HG03064 (cell line): Measurements from ENCODE around the gene HPD.
"Not testable (repeated sequence)": the region's sequence is repeated elsewhere in the genome, so short reads cannot be mapped to it uniquely, and the experiment has no call there.

Experiments
- ATAC-seq: cut with Tn5 transposase; IDR thresholded peaks from one replicate; pipeline ENCODE4 v1.9.1; 2021; ENCODE audit warnings: low read depth; ENCODE audit not compliant: unreplicated experiment

HPD gene

DNA sequence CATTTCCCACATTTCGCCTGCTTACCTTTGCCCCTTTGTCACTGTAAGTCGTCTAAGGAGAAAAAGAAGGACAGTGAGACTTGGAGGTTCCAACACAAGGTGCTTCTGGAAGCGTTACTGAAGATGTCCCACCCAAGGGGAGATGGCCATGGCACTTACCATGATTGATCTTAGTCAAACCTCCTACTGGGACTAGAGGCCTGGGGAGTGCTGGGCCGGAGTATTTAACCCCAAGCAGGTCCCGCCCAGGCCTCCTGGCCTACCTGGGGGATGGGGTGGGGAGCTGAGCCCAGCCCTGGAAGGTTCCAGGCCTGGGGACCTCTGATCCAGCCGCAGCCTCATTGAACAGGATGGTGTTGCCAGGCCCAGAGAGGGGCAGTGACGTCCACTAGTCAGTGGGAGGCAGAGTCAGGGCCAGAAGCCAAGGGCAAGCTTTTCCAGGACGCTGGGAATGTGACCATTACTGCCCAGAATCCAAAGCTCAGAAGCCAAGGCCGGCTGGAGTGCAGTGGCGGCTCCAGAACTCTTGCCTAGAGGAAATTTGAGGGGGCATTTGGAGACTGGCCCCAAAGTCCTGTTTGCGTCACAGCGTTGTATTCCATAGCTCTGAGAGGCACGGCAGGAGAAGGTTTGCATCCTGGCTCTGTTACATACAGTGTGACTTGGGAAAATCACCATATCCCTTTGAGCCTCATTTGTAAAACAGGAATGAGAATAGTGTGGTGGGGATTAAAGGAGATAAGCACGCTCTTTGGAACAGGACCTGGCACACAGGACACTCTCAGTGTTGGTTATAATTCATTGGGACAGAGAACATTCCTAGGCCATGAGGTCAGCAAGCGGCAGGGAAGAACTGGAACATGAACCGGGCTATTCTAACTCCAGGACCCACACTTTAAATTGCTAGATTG lies at the start of gene HPD:
Gene HPD (minus strand): TSS at position 198 of the 911 bp plus-strand sequence. CDS start 36 bp downstream, at position 162.
- no peak for ATAC-seq

- no peak for ATAC-seq
Observed at GRCh38 chr12:121905746-121906145, 47.1 kb upstream of the HPD start.

DNA sequence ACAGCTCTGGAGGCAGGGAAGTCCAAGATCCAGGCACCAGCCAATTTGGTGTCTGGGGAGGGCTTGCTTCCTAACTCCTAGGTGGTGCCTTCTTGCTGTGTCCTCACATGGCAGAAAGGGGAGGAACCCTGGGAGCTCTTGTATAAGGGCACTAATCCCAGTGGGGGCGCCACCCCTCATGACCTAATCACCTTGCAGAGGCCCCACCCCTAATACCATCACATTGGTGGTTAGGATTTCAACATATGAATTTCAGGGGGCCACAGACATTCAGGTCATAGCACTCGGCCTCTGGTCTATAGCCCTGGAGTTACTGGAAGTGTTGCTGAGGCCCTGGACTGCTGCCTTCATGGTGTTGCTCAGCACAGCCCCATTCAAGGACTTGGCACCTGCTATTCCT lies 44.5 kb upstream of the HPD start:
- ATAC-seq: no peak

DNA sequence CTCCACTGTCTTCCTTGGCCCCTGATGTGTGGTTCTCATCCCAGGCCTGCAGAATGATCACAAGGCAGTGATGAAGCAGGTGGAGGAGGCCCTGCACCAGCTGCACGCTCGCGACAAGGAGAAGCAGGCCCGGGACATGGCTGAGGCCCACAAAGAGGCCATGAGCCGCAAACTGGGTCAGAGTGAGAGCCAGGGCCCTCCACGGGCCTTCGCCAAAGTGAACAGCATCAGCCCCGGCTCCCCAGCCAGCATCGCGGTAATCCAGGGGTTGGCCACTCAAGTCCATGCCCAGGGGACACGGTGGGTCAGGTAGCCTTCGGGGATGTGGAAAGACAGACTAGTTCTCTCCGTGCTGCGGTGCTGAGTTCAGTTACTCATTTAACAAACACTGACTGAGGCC lies 40.9 kb upstream of the HPD start:
- no peak for ATAC-seq

- ATAC-seq: no peak
Observed at GRCh38 chr12:121898287-121898686, 39.6 kb upstream of the HPD start.

- no peak for ATAC-seq
Observed at GRCh38 chr12:121894633-121895032, 36.0 kb upstream of the HPD start.

- ATAC-seq: no peak
Observed at GRCh38 chr12:121893961-121894460, 35.4 kb upstream of the HPD start.

GRCh38 chr12:121892673-121893561 lies 34.3 kb upstream of the HPD start:
- ATAC-seq: no peak

DNA sequence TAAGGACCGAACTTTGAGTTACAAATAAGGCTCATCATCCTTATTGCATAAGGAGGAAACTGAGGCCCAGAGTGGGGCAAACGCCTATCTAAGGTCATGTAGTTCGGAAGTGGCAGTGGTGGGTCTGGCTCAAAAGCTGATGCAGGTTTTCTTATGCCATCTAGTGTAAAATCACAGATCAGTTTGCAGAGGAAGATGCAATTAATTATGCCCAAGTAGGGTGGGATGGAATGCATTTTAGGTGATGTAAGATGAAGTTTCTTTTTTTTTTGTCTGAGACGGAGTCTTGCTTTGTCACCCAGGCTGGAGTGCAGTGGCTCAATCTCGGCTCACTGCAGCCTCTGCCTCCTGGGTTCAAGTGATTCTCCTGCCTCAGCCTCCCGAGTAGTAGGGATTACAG lies 31.0 kb upstream of the HPD start:
- ATAC-seq: not testable (repeated sequence)

DNA sequence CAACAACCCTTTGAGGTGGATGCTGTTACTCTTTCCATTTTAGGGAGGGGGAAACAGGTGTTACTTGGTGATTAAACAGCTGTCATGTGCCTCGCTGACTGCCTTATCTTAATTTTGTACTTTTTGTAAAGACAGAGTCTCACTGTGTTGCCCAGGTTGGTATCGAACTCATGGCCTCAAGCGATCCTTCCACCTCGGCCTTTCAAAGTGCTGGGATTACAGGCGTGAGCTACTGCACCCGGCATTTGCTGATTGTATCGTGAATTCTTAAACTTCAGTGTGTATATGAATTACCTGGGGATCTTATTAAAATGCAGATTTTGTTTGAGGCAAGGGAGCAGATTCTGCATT lies 30.6 kb upstream of the HPD start:
- no peak for ATAC-seq

DNA sequence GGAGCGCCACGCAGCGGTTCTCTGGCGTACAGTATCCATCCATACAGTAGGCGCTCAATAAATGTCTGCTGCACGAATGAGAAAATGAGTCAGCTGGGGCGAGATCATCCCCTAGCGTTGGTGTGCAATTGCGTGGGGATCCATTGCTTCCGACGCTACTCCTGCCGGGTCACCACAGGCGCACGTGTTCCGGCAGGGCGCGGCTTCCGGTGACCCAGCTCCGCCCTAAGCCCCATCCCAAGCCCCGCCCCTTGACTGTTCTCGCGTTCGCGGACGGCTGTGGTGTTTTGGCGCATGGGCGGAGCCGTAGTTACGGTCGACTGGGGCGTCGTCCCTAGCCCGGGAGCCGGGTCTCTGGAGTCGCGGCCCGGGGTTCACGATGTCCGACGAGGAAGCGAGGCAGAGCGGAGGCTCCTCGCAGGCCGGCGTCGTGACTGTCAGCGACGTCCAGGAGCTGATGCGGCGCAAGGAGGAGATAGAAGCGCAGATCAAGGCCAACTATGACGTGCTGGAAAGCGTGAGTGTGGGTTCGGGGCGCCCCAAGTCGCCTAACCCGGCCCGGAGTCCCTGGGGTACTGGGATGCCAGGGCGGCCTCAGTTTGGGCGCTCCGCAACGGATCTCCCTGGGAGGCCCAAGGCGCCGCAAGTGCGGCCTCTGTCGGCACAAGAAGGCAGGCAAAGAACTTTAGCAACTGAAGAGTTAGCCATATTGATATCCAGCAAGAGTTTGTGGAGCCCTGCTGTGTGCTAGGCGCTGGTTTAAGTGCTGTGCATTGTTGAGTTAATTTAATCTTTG lies 30.0 kb upstream of the HPD start, which contains the start of gene PSMD9:
Gene PSMD9 (plus strand): TSS at position 313 of the 796 bp plus-strand sequence. CDS start 67 bp downstream, at position 380.
- ATAC-seq: peak; percentile 84

DNA sequence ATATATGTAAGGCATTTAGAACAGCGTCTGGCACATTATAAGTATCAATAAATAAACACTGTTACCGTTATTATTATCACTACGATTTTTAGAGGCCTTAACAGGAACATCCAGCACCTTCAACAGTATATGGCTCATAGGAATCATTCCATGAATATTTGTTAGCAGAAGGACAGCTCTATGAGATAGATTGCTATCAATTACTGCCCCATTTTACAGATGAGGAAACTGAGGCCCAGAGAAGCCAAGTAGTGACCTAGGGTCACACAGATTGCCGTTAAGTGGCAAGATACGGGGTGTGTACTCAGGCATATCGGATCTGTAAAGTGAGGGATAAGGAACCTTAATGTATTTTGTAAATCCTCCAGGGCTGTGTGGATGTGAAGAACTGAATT lies 29.4 kb upstream of the HPD start:
- no peak for ATAC-seq

GRCh38 chr12:121885129-121885528 lies 26.5 kb upstream of the HPD start:
- not testable (repeated sequence) for ATAC-seq

DNA sequence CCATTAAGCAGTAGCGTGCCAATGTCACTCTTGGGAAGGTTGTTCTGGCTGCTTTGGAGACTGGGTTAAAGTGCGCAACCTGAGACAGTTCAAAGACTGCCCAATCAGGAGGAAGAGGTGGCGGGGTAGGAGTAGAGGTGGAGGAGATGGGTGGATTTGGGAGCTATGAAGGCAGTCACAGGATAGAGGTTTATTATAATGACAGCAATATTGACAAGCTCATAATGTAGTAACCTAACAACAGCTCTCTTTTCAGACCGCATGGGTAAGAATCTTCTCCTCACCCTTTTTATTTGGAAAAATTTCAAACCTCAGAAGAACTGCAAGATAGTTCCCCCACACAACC lies 24.6 kb upstream of the HPD start:
- no peak for ATAC-seq

DNA sequence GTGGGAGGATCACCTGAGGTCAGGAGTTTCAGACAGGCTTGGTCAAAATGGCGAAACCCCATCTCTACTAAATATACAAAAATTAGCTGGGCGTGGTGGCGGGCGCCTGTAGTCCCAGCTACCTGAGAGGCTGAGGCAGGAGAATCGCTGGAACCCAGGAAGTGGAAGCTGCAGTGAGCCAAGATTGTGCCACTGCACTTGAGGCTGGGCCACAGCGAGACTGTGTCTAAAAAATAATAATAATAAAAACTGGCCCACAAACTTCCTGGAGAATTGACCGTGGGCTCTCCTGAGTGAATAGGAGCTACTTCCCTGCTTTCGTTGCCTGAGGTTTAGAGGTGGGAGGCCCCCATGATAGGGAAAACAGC lies 17.4 kb upstream of the HPD start:
- ATAC-seq: not testable (repeated sequence)

DNA sequence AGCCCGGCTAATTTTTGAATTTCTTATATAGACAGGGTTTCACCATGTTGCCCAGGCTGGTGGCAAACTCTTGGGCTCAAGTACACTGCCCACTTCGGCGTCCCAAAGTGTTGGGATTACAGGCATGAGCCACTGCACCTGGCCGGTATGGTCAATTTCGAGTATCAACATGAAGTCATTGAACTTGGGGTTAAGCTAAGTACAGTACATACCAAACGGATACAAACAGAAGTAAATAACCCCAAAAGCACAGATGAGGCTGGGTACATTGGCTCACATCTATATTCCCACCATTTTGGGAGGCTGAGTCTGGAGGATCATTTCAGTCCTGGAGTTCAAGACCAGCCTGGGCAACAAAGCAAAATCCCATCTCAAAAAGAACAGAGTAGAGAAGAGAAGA lies 16.9 kb upstream of the HPD start:
- ATAC-seq: no peak

GRCh38 chr12:121874071-121874470 lies 15.4 kb upstream of the HPD start:
- no peak for ATAC-seq

DNA sequence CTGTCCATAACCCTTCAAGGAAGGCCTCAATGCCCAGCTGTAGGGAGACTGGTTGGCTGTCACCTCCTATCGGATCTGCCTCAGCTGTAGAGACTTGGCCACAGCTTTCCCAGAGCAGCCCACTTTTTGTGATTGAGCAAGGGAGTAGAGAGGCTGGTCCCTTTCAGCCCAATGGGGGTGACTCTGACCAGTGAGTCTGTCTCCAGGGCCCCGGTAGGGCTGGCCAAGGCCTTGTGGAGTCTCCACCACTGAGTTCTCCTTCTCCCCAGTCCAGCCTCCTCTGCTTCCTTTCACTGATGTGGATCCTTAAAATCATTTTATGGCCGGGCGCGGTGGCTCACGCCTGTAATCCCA lies 14.5 kb upstream of the HPD start:
- ATAC-seq: no peak

DNA sequence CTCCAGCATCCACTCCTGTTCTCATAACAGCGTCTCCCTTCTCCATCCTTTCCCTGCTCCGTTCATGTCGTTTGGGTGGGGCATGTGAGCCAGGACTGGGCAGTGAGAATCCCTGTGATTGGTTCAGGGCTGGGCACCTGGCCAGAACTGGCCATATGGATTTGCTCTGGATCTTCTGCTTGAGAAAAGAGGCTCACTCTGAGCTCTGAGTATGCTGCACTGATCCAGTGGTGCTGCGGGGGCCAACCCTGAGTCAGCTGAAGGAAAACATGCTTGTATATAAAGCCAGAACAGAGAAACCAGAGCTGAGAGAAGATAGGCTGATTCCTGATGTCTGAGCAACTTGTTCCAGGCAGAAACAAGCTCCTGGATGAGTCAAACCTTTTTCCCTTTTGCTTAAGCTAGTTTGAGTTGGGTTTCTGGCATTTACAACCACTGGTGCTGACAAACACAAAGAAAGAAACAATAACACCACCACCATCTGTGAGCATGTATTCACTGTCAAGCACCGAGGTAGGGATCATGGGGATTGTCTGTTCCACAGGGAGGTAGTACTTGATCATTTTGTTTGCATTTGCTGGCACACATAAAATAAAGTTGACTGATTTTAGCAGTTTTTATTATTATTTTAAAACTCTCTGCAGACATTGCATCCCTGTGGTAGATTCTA lies 14.0 kb upstream of the HPD start:
- ATAC-seq: no peak

DNA sequence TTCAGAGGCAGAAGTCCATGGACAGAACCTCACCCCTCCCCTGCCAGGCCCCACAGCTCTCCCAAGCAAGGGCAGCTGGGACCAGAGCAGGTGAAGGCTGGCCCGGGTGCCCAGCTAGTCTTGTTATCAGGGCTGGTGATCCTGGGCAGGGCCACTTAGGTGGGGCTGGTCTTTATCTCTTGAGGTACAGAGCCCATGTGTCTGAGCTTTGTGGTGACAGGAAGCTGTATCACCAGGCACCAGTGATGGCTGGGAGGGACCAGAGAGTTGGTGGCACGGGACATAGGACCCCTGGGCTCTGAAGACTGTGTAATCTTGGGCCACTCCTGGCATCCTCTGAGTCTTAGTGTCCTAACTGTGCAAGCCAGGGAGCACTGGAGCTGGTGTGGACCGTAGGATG lies 12.8 kb upstream of the HPD start:
- ATAC-seq: no peak
